ENCODE results near the gene TTN.

TTN gene

DNA sequence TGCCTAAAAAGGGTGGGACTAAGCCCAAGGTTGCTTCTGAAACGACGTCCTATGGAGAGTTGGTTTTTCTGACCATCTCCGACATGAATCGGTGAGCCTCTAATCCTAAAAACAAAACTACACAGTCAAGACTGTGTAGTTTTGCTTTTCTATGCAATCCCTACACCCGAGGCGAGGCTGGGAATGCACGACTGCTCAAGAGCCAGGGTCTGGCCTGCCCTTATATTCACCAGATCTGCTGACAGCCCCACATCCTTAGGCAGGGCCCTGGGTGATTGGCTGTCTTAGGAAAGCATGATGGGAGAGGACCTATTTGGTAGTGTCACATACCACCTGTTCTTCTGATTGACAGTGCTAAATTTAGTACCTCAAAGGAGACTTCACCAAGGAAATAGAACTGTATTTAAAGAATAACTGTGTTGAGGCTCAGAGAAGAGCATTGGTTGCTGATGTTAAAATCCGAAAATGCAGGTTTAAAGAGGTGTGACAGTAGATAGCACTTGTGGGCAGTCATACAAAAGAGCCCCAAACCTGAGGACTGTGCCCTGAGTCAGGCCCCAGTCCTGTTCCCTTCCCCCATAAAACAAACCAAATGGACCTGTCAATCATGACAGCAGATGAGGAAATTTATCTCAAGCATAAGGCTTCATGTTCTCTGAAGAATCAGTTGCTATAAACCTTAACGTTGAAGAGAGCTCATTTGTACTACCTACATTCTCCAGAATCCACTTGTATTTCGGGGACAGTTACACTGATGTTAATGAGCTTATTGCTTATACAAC is at the start of gene TTN:
TSS of gene TTN (minus strand) at position 197 of the 782 bp plus-strand sequence. CDS start 2,781 bp downstream, outside the sequence.
- no peak for DNase-seq

GRCh38 chr2:178855151-178855550 is 47.9 kb upstream of the TTN start:
- DNase-seq, result no peak

DNA sequence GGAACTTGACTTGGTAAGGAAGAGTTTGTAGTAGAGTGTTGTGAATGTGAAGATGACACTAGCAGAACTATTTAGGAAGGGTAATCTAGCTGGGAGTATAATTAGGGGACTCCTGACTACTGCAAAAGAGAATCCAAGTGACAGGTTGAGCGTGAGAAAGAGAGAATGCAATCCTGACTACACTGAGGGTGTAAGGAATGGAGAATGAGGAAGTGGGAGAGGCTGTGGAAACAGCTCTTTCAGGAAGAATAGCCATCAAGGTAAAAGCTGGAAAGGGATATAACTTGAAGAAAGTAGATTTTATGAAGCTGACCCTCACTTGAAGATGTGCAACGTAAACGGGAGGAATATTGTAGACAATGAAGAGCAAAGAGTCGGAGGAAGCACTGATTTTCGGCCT is 41.1 kb upstream of the TTN start:
- DNase-seq, result no peak

- no peak for DNase-seq
Observed at GRCh38 chr2:178846458-178846802, 39.2 kb upstream of the TTN start.

DNA sequence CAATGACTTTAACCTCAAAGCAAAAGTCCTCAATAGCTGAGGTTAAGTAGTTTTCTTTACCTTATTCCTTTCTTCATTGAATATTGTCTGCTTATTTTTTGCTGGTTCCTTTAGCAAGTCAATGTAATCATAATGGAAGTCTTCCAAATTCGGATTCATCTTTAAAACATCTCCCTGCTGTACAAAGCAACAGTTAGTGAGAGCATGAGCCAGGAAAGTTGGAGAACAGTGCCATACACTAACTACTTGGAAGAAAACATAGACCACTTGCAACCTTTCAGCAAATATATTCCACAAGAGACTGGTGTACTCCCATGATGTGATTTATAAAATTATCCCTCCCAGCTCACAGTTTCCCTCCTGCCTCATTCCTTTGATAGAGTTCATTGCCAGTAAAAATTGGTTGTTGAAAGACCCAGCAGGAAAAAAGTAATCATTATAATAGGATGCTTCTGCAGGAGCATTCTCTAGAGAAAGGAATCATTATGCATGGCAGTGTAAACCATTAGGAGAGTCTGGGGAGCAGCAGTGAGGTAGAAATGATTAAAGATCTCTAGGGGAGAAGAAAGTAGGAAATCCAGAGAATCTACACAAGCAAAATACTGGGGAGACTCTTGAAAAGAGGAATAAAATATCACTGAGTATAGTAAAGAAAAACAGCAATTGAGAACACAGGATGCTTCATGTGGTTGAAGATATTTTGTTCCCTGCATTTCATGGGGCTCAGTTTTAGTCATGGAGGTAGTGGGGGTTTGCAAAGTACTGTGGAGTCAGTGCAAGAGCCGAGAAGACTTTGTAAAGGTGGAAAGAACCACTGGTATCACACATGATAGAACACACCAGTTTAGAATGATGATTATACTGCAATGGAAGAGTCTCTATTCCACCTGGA is 38.6 kb upstream of the TTN start:
- DNase-seq, result no peak

GRCh38 chr2:178844701-178845100 is 37.5 kb upstream of the TTN start:
- no peak for DNase-seq

DNA sequence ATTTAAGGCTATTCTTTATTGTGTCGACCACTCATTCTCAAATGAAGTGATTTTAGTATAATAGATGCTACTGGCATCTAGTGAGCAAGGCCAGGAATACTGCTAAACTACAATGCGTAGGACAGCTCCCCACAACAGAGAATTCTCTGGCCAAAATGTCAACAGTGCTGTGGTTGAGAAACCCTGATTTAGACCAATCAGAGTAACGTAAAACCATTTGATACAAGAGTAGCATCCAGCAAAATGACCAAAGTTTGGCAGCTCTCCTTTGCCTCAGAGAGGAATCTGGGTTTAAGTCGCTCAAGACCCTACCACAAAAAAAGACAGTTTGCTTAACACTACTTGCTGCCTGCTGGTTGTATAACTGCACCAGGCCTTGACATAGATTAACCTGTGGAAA is 37.0 kb upstream of the TTN start:
- no peak for DNase-seq

DNA sequence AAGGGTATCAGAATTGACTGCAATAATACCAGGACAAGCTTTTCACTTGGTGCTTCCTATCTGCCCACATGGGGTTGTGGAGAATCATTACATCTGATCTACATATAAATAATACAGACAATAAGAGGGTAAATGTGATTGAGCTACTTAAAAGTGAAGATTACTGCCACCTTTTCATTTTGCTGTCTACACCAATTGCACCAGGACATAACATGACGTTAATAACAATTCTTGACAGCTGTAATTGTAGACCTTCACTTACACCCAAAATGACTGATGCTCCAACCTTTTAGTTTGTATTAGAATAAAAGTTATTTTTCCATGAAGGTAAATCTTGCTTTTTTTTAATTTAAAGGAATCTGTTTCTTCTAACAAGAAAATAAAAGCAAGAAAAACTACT is 36.5 kb upstream of the TTN start:
- no peak for DNase-seq

DNA sequence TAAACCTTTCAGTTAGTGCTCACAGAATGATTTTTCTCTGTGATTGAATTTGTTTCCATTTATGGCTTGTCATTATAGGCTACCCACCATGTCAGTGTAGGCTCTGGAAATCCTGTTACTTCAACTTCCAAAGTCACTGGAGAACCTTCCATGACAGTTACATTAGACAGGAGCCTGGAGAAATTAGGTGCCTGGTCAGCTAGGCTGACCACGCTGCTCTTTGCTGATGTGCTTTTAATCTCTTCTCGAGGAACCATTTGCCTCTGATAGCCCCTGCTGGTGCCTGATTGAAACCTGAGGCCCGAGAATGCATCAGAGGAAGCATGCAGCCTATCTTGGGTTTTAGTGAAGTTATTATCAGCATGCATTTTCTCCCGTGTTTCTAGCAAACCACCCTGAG is 29.6 kb upstream of the TTN start:
- no peak for DNase-seq

DNA sequence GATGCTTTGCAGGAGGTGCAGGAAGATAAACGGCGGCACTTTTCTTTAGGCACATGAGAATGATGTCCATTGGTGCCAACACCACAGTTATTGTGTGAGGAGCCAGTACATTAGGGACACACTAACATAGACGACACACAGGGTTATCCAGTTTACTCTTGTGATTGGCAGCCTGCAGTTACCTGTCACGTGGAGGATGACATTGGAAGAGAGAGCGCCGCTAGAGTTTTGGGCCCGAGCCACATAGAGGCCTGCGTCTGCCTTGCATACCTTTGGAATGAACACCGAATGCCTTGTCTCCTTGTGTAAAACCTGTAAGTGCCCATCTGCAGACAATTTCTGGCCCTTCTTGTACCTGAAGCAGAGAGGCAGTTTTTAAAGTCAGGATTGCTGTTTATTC is 26.9 kb upstream of the TTN start:
- DNase-seq, result no peak

DNA sequence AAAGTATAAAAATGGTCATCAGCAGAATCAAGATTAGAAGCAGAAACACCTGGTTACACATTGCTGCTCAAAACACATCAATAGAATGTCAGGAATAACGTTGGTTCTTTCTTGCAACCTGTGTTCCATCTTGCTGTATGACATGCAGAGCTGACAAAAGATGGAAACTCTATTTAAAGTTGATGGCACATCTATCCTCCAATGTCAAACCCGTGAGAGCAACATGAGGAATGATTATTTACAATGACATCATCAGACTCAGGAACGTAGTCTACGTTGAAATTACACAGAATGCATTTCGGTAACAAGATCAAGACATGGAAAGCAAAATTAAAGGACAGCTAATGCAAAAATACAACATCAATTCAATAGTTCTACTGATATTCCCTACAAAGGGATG is 26.2 kb upstream of the TTN start:
- DNase-seq, result no peak

DNA sequence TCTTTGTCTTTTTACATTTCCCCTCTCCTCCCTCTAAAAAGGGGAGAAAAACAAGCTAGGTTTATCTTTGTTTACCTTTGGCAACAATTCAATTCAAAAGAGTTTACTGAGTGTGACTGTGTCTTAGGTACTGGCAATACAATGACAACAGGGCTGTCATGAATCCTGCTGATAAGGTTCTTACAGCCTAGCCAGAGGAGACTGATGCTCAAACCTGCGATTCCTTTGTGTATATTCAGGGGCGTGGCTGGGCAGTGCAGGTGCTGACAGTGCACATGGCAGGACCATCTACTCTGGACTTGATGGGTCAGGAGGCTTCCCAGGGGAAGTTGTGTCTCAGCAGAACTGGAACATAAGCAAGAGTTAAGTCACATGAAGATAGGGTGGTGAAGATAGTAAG is 23.2 kb upstream of the TTN start:
- DNase-seq, result no peak

DNA sequence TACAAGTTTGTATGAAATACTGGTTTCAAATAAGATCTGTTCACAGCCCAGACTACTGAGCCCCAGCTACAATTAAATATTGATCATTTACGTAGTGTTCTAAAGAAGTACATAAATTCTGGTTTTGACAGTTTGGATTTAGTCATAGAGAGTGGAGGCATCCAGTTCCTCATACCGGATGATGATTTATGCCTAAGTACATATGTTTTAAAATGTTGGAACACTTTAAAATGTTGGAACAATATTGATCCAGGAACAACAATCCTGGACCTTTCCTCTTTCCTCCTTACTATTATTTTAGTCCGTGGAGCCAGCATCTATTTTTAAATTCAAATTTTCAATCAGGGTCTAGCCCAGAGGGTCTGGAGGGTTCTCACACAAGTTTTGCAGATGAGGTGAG is 22.8 kb upstream of the TTN start:
- DNase-seq, result no peak

GRCh38 chr2:178829299-178829960 is 22.2 kb upstream of the TTN start:
- no peak for DNase-seq

- no peak for DNase-seq
Observed at GRCh38 chr2:178828486-178828881, 21.3 kb upstream of the TTN start.

DNA sequence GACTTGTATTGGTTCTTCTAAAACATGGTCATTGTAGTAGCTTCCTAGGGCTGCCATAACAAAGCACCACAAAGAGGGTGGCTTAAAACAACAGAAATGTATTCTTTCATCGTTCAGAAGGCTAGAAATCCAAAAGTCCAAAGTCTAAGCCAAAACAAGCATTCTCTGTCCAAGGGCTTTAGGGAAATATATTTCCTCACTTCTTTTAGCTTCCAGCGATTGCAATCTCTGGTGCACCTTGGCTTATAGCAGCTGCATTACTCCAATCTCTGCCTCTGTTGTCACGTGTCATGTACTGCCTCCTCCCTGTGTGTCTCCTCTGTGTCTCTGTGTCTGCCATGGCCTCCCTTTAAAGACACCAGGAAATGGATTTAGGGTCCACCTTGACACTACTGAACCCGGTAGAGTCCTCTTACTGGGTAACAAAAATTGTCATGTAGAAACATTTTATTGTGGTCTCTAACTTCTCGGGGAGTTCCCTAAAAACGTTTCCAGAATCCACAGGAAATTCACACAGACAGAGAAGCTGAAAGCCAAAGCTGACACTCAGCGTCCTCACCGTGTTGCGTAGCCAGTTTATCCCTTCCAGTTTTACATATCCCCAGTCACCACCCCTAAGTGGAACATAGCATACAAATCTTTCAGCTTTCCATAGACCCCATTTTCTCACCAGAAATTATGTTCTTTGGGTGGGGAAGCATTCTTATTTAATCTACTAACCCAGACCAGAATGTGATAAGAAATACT is 20.7 kb upstream of the TTN start:
- no peak for DNase-seq

DNA sequence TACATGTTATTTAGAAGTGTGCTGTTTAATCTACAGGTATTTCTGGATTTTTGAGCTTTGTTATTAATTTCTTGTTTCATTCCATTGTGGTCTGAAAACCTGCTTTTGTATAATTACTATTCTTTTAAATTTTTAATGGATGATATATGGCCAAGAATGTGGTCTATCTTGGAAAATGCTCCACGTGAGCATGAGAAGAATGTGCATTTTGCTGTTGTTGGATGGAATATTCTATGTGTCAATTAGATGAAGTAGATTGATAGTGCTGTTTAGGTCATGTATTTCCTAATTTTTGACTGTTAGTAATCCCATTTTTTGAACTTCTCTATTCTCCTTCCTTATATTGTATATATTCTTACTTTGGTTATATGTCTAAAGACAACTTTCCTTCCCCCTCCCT is 19.9 kb upstream of the TTN start:
- DNase-seq, result no peak

DNA sequence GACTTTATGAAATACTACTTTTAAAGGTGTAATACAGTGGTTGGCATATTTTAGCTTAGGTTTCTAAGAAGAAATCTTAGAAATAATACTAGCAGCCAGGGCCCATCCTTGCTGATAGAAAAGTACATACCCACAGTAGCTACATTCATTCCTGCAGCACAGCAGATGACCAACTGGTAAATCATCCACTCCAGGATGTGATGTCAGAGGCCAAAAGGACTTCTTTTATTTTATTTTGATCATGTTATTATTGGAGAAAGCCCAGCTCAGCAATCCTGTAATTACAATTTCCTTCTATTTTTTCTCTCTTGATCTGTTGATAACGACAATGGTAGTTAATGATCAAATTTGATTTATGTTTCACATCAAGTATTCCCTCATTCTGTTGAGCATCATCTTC is 18.0 kb upstream of the TTN start:
- DNase-seq, result no peak

- no peak for DNase-seq
Observed at GRCh38 chr2:178824181-178824580, 17.0 kb upstream of the TTN start.

DNA sequence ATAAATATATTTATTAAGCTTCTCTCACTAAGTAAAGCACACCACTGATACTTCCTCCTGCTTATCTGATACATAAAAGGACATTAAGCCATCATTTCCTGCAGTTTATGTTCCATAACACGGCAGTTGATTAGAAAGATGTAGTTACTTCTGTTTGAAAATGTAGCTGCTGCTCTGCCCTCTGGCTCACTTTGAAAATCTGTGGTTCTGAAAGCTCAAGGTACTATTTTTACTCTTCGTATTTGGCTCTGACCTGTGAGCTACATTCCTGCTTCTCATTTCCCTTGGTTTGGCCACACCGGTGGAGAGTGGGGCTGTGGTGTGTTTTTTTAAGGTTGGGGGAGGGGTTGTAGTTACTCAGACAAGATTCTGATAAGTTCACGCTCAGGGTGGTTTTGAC is 12.8 kb upstream of the TTN start:
- no peak for DNase-seq

DNA sequence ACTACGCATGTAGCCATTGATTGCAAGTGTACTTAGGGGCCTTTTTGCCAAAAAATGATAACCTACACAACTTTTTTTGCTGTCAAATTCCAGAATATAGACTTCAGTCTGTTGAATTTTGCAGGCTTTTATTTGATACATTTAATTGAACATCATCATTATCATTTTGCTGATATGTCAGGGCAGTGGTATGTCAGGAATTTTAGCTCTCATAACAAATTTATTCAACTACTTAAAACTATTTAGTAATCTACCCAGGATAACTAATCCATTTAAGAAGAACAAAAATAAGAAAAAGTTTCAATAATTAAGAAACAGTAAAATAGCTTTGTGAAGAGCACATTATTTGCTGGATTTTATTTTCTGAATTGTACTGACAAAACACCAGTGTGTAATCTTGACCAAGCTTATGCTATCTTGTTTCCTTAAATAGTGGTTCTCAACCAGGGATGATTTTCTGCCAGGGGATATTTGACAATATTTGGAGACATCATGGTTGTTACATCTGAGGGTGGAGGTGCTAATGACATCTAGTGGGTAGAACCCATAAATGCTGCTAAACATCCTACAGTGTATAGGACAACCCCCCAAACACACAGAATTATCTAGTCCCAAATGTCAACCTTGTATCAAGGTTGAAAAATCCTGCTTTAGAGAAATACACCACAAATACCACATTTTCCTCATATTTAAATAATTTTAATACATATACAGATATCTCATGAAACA is 12.1 kb upstream of the TTN start:
- DNase-seq, result no peak

GRCh38 chr2:178811901-178812300 is 4.7 kb upstream of the TTN start:
- DNase-seq, result no peak
